Ramos (cell line): Measurements from ENCODE around the gene FAM171A1.
"Not testable (repeated sequence)": the region's sequence is repeated elsewhere in the genome, so short reads cannot be mapped to it uniquely, and the experiment has no call there.

Experiments
- in situ Hi-C: fragments of 300-500 bp; cut with MboI; formaldehyde crosslinking; loops from one replicate; pipeline ENCODE4 v1.14.3; 2022; ENCODE audit warnings: low sequenced_read_pairs; ENCODE audit not compliant: unreplicated experiment

The FAM171A1 gene

DNA sequence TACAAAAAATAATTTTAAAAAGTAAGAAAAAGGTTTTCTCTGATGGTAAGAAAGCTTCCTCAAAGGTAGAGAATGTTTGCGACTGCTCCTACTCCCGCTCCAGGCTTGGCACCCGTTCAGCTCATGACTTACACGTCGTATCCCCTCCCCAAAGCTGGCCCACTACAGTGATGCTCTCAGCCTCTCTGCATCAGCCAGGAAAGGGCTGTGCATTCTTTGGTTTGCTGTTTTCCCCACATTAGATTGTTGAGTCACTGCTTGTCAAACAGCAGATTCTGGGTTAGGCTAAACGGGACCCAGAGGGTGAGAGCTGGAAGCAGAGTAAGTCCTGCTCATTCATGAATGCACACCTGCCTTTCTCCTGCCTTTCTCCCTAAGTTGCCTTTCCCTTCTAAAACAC, 147.9 kb downstream of the FAM171A1 start:
- in situ Hi-C loops = no loop called here

DNA sequence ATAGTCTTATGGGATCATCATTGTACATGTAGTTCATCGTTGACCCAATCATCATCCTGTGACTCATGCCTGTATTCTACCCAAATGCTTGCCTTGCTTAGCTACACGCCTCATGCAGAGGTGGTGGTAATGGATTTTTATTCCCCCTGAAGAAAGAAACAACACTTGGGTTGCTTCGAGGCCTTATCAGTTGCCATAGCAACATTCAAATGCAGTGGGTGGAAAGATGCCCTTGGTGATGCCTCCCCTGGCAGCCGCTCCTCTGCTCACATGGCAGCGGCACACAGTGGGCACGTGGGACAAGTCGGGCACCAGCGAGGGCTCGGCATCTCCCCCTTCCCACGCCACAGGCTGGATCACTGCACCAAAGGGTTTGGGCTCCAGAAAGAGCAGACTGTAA, 148.6 kb downstream of the FAM171A1 start:
- in situ Hi-C loops = no loop called here

- in situ Hi-C loops = no loop called here
Measured at GRCh38 chr10:15220445-15220844, 150.6 kb downstream of the FAM171A1 start.

GRCh38 chr10:15216700-15217099, 154.4 kb downstream of the FAM171A1 start:
- in situ Hi-C loops = no loop called here

DNA sequence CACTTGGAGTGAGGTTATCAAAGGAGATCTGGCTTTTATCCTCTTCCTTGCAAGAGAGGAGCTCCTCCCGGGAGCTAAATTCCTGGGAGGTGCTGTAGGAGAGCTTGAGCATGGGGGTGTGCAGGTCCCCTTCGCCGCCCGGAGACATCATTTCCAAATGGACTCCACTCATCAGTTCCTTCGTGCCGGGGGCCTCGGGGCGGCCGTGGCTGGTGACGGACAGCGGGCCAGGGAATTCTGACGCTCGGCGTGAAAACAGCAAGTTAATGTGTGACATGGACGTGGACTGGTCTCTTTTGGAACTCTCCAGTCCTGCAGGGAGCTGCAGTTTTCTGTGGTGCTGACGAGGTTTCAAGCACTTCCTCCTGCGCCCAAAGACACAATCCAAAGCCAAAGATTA, 156.9 kb downstream of the FAM171A1 start:
- in situ Hi-C loops = no loop called here

GRCh38 chr10:15213461-15213861, 157.6 kb downstream of the FAM171A1 start:
- in situ Hi-C loops = no loop called here

GRCh38 chr10:15211464-15211979, 159.6 kb downstream of the FAM171A1 start:
- in situ Hi-C loops = no loop called here

DNA sequence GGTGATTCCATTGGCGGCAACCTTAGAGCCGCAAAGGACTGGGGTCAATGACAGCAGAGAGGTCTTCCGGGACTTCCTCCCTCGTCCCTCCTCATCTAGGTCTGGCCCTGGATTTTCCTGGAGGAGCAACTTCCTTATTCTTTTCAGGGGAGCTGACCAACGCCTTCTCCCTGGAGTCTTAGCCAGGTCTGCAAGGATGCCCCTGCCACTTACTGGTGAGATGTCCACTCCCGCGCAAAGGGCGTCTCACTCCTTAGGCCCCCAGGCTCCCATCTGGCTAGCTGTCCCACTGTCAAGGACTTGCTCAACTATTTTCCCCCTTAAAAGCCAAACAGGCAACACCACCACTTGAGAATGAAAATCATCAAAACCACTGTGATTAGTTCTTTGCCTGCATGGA, 160.6 kb downstream of the FAM171A1 start:
- in situ Hi-C loops = no loop called here

- in situ Hi-C loops = no loop called here
Measured at GRCh38 chr10:15209827-15210509, 161.1 kb downstream of the FAM171A1 start.

GRCh38 chr10:15208221-15208620, 162.9 kb downstream of the FAM171A1 start:
- in situ Hi-C loops = no loop called here

GRCh38 chr10:15207410-15207809, 163.7 kb downstream of the FAM171A1 start:
- in situ Hi-C loops = not testable (repeated sequence)

DNA sequence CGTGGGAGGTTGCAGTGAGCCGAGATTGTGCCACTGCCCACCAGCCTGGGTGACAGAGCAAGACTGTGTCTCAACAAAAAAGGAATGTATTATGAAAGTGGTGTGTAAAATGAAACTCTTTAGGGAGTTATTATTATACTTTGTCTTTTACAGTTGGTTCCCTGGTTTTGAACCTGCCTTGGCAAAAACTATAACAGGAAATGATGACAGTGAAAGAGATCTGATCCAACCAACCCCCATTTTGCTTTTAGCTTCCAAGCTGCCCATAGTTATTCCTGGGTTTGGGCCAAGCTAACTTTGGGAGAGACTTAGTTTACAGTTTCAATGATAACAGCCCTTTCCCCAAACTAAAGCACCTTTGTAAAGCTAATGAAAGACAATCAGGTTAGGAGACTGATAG, 168.4 kb downstream of the FAM171A1 start:
- in situ Hi-C loops = no loop called here

DNA sequence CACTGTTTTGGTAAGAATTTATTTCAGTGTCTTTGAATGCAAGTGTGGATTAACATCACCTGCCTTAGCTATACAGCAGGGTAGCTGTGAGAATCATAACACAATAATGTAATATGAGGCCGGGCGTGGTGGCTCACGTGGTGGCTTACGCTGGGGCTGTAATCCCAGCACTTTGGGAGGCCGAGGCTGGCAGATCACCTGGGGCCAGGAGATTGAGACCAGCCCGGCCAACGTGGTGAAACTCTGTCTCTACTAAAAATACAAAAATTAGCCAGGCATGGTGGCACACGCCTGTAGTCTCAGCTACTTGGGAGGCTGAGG, 168.8 kb downstream of the FAM171A1 start:
- in situ Hi-C loops = not testable (repeated sequence)

GRCh38 chr10:15201589-15202300, 169.3 kb downstream of the FAM171A1 start:
- in situ Hi-C loops = no loop called here

DNA sequence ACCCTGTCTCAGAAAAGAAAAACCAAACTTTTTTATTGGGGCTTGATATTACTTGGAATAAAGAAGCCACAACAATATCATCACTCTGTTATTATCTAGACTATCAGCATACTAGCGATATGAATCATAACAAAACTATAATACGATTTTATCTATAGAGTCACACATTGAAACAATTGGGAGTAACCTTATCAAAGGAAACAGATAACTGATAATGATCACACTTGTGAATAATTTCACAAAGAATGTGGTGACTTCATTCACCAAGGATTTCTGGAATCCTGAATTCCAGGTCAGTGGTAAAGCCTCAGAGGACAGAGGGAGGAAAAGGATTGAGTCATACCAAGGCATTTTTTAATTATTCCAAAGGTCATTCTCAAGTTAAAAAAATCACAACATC, 170.5 kb downstream of the FAM171A1 start:
- in situ Hi-C loops = no loop called here

- in situ Hi-C loops = no loop called here
Measured at GRCh38 chr10:15197911-15198310, 173.2 kb downstream of the FAM171A1 start.

DNA sequence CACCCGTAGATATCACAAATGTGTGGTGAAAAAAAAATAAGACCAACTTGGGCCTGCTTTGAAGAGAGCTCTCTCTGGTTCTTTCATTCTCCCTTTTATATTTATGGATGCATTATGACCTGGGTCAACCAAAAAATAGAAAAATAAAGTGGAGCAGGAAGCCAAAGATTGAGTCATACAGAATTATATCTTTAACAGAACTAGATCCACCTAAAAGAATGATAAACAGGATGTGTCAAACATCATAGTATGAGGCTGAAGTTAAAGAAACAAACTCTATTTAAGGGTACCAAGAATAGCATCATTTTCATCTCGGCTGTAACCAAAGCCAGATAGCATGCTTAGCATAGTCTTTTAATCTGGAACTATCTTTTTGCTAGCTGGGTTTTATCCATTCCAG, 173.8 kb downstream of the FAM171A1 start:
- in situ Hi-C loops = no loop called here

GRCh38 chr10:15196021-15196834, 174.9 kb downstream of the FAM171A1 start:
- in situ Hi-C loops = no loop called here

DNA sequence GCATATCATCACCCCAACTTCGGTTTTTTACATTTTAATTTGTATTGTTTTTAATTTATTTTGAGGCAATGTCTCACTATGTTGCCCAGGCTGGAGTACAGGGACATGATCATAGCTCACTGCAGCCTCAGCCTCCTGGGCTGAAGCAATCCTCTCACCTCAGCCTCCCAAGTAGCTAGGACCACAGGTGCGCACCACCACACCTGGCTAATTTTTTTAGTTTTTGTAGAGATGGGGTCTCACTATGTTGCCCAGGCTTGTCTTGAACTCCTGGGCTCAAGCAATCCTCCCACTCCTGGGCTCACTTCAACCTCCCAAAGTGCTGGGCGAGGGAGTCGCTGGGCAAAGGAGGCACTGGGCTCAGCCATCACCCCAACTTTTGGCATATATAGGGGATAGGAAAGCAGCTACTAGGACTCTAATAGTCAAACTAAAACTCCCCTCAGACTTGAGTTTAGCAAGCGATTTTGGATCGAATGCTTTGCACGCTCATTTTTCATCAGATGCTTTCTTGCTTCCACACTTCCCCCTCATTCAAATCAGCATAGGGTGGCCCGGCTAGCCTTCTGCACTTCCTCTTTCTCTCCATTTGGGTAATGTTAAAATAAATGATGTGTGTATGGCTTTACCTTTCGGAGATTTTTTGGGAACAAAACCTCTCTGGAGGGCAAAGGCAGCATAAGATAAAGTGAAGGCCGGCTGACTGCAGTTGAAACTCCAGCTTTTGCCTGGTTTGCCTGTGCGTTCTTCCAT, 181.8 kb downstream of the FAM171A1 start:
- in situ Hi-C loops = no loop called here

GRCh38 chr10:15188603-15189002, 182.5 kb downstream of the FAM171A1 start:
- in situ Hi-C loops = no loop called here
